OCI-LY1 (cell line): ENCODE data around the gene ITIH5.

Experiments
- CTCF ChIP-seq: fragments of 200-600 bp; sonication (generic), shearing (Covaris generic); IDR thresholded peaks from 2 replicates; pipeline ENCODE4 v1.5.1; 2017; ENCODE audit warnings: mild to moderate bottlenecking, antibody characterized with exemption, low read length, moderate library complexity, mixed read lengths
- EZH2 ChIP-seq: fragments of 200-600 bp; sonication (generic), shearing (Covaris generic); IDR thresholded peaks from 2 replicates; pipeline ENCODE4 v1.8.0; 2017; ENCODE audit warnings: borderline replicate concordance, mixed run types, mild to moderate bottlenecking, antibody characterized with exemption, low read length, moderate library complexity, mixed read lengths

- TF ChIP-seq CTCF (no peak), EZH2 (no peak)
Observed at GRCh38 chr10:7707858-7708622, 41.3 kb upstream of the ITIH5 start.
